Heart right ventricle (tissue), 16 donors: ENCODE measurements around the gene MYH15. TPM values are rescaled to one million over a fixed set of nuclear protein-coding genes. Genes with fewer than 3 reads are reported as not detected.
A peak's percentile ranks its signal among the peaks of the same experiment; 100 is the strongest.

Experiments used
- ATAC-seq, 8 donors: fragments of 200-7000 bp; cut with Tn5 transposase; one replicate each; pipeline ENCODE4 v1.9.1; 2020; ENCODE audit warnings: mild to moderate bottlenecking in 8 of 8, moderate library complexity in 8 of 8, moderate number of reproducible peaks in 1 of 8
- DNase-seq, 2 donors: peaks; one replicate each; pipeline ENCODE4 v3.0.0-alpha.2; 2020
- H3K27ac ChIP-seq, 10 donors: fragments of 200-600 bp; sonication (generic) in 2 of 10; one replicate each; pipeline versions ENCODE4 v1.5.0 to v1.8.0; 2020 to 2022; ENCODE audit warnings: mild to moderate bottlenecking in 3 of 10
- H3K27me3 ChIP-seq, 7 donors: fragments of 200-600 bp; one replicate each; pipeline ENCODE4 v1.8.0; 2021 to 2022; ENCODE audit warnings: mild to moderate bottlenecking in 2 of 7
- H3K36me3 ChIP-seq, 9 donors: fragments of 200-600 bp; sonication (generic) in 1 of 9; one replicate each; pipeline versions ENCODE4 v1.5.0 to v1.8.0; 2020 to 2022; ENCODE audit warnings: mild to moderate bottlenecking in 2 of 9
- H3K4me1 ChIP-seq, 9 donors: fragments of 200-600 bp; sonication (generic) in 1 of 9; one replicate each; pipeline versions ENCODE4 v1.5.0 to v1.8.0; 2020 to 2022; ENCODE audit warnings: mild to moderate bottlenecking in 4 of 9
- H3K4me3 ChIP-seq, 10 donors: fragments of 200-600 bp; sonication (generic) in 2 of 10; one replicate each; pipeline versions ENCODE4 v1.5.0 to v1.8.0; 2020 to 2022; ENCODE audit warnings: mild to moderate bottlenecking in 7 of 10, moderate library complexity in 2 of 10
- H3K9me3 ChIP-seq, 11 donors: fragments of 200-600 bp in 10 of 11; sonication (generic) in 2 of 11; one replicate each; pipeline versions ENCODE4 v1.5.0 to v1.8.0; 2013 to 2022; ENCODE audit warnings: mild to moderate bottlenecking in 2 of 11, control low read depth in 1 of 11, moderate library complexity in 1 of 11
- CTCF ChIP-seq, 9 donors: fragments of 200-600 bp; sonication (generic) in 2 of 9; IDR thresholded peaks; one replicate each; pipeline versions ENCODE4 v1.5.0 to v1.8.0; 2021 to 2022; ENCODE audit warnings: antibody characterized with exemption in 9 of 9, mild to moderate bottlenecking in 5 of 9, moderate library complexity in 1 of 9
- WGBS, 2 donors: extraction: QIAGEN DNeasy Blood & Tissue Kit; methylation state at CpG; one replicate each; pipeline ENCODE4 v1.1.7; 2013; ENCODE audit warnings: inconsistent platforms in 1 of 2; 5-methylcytosine and 5-hydroxymethylcytosine counted together
- intact Hi-C, 10 donors: fragments of 100-400 bp; cut with DNase I; formaldehyde crosslinking; loops; one replicate each; pipeline versions ENCODE4 v1.11.1 to v1.14.2; 2022
- polyA plus RNA-seq, 2 donors: library from polyadenylated mRNA; stranded (reverse); fragments of 200-250 nt; gene quantifications; one replicate each; pipeline ENCODE4 v1.2.3, GENCODE V29; 2013
- total RNA-seq, 10 donors: library from RNA; stranded (reverse); fragmentation: NEBNext Ultra II Directional in 3 of 10; extraction: Animal tissue kit (Norgen Biotek cat#: 25700) in 3 of 10; gene quantifications; one replicate each; pipeline versions ENCODE4 v1.2.1 to v1.2.4, GENCODE V29; 2021 to 2023
- donor health status: Arrhythmogenic right ventricular cardiomyopathy.
- donor health status: ischemic (EF 13 %, LVEDD 7.1; RV severe dilation, severe dysfunction).
- donor health status: healthy with polysubstance abuse.
- donor health status: DM: no; HTN: yes; CAD: no.
- donor health status: DM: no; HTN: no; CAD: no.
- donor health status: ischemic (EF 25% LVEDD 6.9; RV normal size, moderate dysfunction).
- donor health status: ischemic (EF 25% LVEDD 5.7; RV mildly dilated, moderate dysfunction).
- donor health status: healthy.
- donor health status: DM: yes; HTN: yes; CAD: no.
- donor health status: Ischemic cardiomyopathy.
- donor health status: ischemic (EF 35%, LVEDD 5.7; RV mildly dilated, moderate dysfunction).
- donor health status: nonischemic (EF 11% LVEDD 7.7; RV severe dilation, severe dysfunction).
- donor health status: DM: yes; HTN: yes; CAD: no.
- donor health status: PGD.
- donor health status: ischemic (EF 29% LVEDD 5.4; RV normal size, mild dysfunction).
- donor health status: nonischemic (EF 23%, LVEDD 6.1; RV moderate dilation, normal function).

Gene MYH15
- total and polyA plus RNA-seq, 12 donors = 0.12 to 1.1 (median 0.26) TPM

GRCh38 chr3:108415661-108416060 is 94.7 kb downstream of the MYH15 start:
- WGBS, 2 donors = 46 to 63% methylated on average over 3 of the region's 3 CpGs
- intact Hi-C loops = no loop called here

GRCh38 chr3:108414007-108414406 is 96.4 kb downstream of the MYH15 start:
- no peaks in the 10 kb centered on the region for H3K27me3 ChIP-seq
- no peak for TF ChIP-seq CTCF (IDR thresholded peaks at IDR 0.05)
- no peak overlapping the region for H3K27ac ChIP-seq
- no peaks in the 10 kb centered on the region for H3K4me1 ChIP-seq
- intact Hi-C loops = no loop called here
- ATAC-seq (no peak), DNase-seq (no peak)
- no peaks in the 10 kb centered on the region for H3K9me3 ChIP-seq
- H3K36me3 ChIP-seq = no peaks in the 10 kb centered on the region
- no peak overlapping the region for H3K4me3 ChIP-seq
- WGBS, 2 donors = 90 to 91% methylated on average over 5 of the region's 5 CpGs

More at GRCh38 chr3:108415661-108416060, 94.7 kb downstream of the MYH15 start:
- H3K27ac ChIP-seq = no peak overlapping the region
- no peak for TF ChIP-seq CTCF (IDR thresholded peaks at IDR 0.05)
- DNase-seq (no peak), ATAC-seq (peak in 1 of 8 donors; percentile 38)
- no peaks in the 10 kb centered on the region for H3K4me1 ChIP-seq
- H3K27me3 ChIP-seq = no peaks in the 10 kb centered on the region
- no peak overlapping the region for H3K4me3 ChIP-seq
- H3K9me3 ChIP-seq = no peaks in the 10 kb centered on the region
- no peaks in the 10 kb centered on the region for H3K36me3 ChIP-seq

DNA sequence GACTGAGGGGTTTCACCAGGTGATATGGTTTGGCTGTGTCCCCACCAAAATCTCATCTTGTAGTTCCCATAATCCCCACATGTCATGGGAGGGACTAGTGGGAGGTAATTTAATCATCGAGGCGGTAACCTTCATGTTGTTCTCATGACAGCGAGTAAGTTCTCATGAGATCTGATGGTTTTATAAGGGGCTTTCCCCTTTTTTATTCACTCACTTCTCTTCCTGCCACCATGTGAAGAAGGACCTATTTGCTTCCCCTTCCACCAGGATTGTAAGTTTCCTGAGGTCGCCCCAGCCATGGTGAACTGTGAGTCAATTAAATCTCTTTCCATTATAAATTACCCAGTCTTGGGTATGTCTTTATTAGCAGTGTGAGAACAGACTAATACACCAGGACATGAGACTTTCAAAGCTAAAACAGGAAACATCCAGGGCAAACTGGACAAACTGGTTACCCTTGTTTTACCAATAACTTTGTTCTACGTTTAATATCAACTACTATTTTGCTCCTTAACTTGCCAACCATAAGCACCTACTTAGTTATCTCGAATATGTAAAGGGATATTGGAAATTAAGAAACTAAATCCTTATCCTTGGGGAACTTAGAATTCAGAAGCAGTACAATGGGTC is 98.2 kb downstream of the MYH15 start:
- H3K4me1 ChIP-seq = no peaks in the 10 kb centered on the region
- 94 to 95% methylated on average over 6 of the region's 6 CpGs for WGBS, 2 donors
- DNase-seq (no peak), ATAC-seq (no peak)
- intact Hi-C loops = no loop called here
- H3K27ac ChIP-seq = no peak overlapping the region
- no peaks in the 10 kb centered on the region for H3K27me3 ChIP-seq
- no peaks in the 10 kb centered on the region for H3K36me3 ChIP-seq
- H3K4me3 ChIP-seq = no peak overlapping the region
- H3K9me3 ChIP-seq = no peaks in the 10 kb centered on the region
- TF ChIP-seq CTCF (IDR thresholded peaks at IDR 0.05) = no peak

DNA sequence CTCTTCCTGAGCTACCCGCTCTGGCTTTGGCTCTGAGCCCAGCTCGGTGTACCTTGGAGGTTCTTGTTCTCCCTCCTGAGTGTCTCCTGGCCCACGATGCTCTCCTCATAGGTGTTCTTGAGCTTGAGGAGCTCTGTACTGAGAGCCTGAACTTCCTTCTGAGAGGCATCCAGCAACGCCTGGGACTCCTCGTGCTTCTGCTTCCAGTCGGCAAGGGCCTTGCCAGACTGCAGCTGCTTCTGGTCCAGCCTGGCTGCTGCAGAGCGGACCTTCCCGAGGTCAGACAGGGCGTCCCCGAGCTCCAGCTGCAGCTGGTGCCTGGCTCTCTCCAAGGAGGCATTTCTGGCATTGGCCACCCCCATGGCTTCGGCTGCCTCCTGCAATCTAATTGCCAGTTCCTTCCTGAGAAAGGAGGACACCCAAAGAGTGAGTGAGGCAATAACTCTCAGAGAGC is 99.8 kb downstream of the MYH15 start:
- TF ChIP-seq CTCF (IDR thresholded peaks at IDR 0.05) = no peak
- no peaks in the 10 kb centered on the region for H3K36me3 ChIP-seq
- WGBS, 2 donors = 80 to 86% methylated on average over 11 of the region's 11 CpGs

More for the DNA sequence above, 99.8 kb downstream of the MYH15 start:
- DNase-seq = peak; percentile 6 to 17
- Histone ChIP-seq H3K27ac (no peak overlapping the region), H3K27me3 (no peaks in the 10 kb centered on the region), H3K4me1 (peaks cover 0 to 7% (median 0%) of the 10 kb centered on the region in 9 donors), H3K9me3 (no peaks in the 10 kb centered on the region), H3K4me3 (no peak overlapping the region)
- intact Hi-C loops = no loop called here
- peak in 4 of 8 donors; percentile 38 to 55 (median 46) for ATAC-seq
